HepG2 (cell line): ENCODE measurements around the gene CEL. TPM values are rescaled to one million over a fixed set of nuclear protein-coding genes. Genes with fewer than 3 reads are reported as not detected.

Experiments used
- ATF3 ChIP-seq: sonication (generic); formaldehyde crosslinking; IDR thresholded peaks from 2 replicates; pipeline ENCODE4 v1.4.0; 2020; ENCODE audit warnings: missing genetic modification reagents
- BRD4 ChIP-seq: sonication (generic); formaldehyde crosslinking; IDR thresholded peaks from 2 replicates; pipeline ENCODE4 v1.4.0; 2020; ENCODE audit warnings: missing genetic modification reagents
- CHCHD3 ChIP-seq: sonication (generic); formaldehyde crosslinking; IDR thresholded peaks from 2 replicates; pipeline ENCODE4 v1.8.0; 2022; ENCODE audit warnings: mild to moderate bottlenecking, missing genetic modification reagents, moderate library complexity
- FOXA1 ChIP-seq, 2 experiments: fragments of 450-650 bp in 1 of 2; sonication (generic) in 1 of 2; formaldehyde crosslinking in 1 of 2; IDR thresholded peaks; 2 replicates each; pipeline versions ENCODE4 v1.4.0 to v1.6.1; 2016 to 2020; ENCODE audit warnings: missing genetic modification reagents in 1 of 2
- GRHL1 ChIP-seq: sonication (generic); formaldehyde crosslinking; conservative IDR thresholded peaks from 2 replicates; pipeline ENCODE4 v1.8.0; 2022; ENCODE audit warnings: missing genetic modification reagents
- KDM5A ChIP-seq: fragments of 200-600 bp; sonication (generic); IDR thresholded peaks from 2 replicates; pipeline ENCODE4 v1.7.0; 2018; ENCODE audit warnings: antibody characterized with exemption, mild to moderate bottlenecking, low read length, borderline replicate concordance
- MXD4 ChIP-seq: IDR thresholded peaks from 2 replicates; pipeline ENCODE4 v1.6.1; 2016; ENCODE audit warnings: mild to moderate bottlenecking, missing biosample characterization, missing genetic modification reagents
- NFE2L2 ChIP-seq: fragments of 150-350 bp; IDR thresholded peaks from 2 replicates; pipeline ENCODE4 v1.6.1; 2014; ENCODE audit warnings: low read length
- NKX3-1 ChIP-seq: sonication (generic); formaldehyde crosslinking; IDR thresholded peaks from 2 replicates; pipeline ENCODE4 v1.5.0; 2020; ENCODE audit warnings: missing genetic modification reagents
- PRMT3 ChIP-seq: sonication (generic); formaldehyde crosslinking; IDR thresholded peaks from 2 replicates; pipeline ENCODE4 v1.8.1; 2022; ENCODE audit warnings: low read depth, mild to moderate bottlenecking, moderate library complexity, missing genetic modification reagents, borderline replicate concordance
- ZBTB37 ChIP-seq: sonication (generic); formaldehyde crosslinking; IDR thresholded peaks from 2 replicates; pipeline ENCODE4 v1.4.0; 2020; ENCODE audit warnings: mild to moderate bottlenecking, missing genetic modification reagents
- ZNF792 ChIP-seq: IDR thresholded peaks from 2 replicates; pipeline ENCODE4 v1.6.1; 2016
- polyA plus RNA-seq, 8 experiments: library from polyadenylated mRNA; depleted of rRNA in 3 of 8; stranded (reverse) in 7 of 8; unstranded in 1 of 8; fragments of >200 nt; fragmentation: Illumina TruSeq in 4 of 8; extraction: Trizol in 4 of 8; gene quantifications; 2 replicates each; pipeline versions ENCODE4 v1.2.1 to v1.2.3, GENCODE V29; 2011 to 2016; ENCODE audit warnings: low read depth in 4 of 8, missing spikeins in 1 of 8, mixed read lengths in 1 of 8; ENCODE audit not compliant: insufficient read depth in 1 of 8
- total RNA-seq, 5 experiments: library from RNA; depleted of rRNA; stranded (reverse); fragments of >200 nt; fragmentation: Illumina TruSeq; extraction: Trizol; gene quantifications; 2 replicates each; pipeline ENCODE4 v1.2.3, GENCODE V29; 2016; ENCODE audit warnings: low read depth in 1 of 5
- TF ChIP-seq, protein P1 (sequence below): sonication (generic); formaldehyde crosslinking; IDR thresholded peaks from 2 replicates; pipeline ENCODE4 v1.8.1; 2023; ENCODE audit warnings: mild to moderate bottlenecking, inconsistent platforms, moderate library complexity, missing genetic modification reagents, borderline replicate concordance
- TF ChIP-seq, protein P2 (sequence below): sonication (generic); formaldehyde crosslinking; IDR thresholded peaks from 2 replicates; pipeline ENCODE4 v1.5.0; 2020; ENCODE audit warnings: missing genetic modification reagents
- TF ChIP-seq, protein P3 (sequence below): IDR thresholded peaks from 2 replicates; pipeline ENCODE4 v1.6.1; 2018; ENCODE audit warnings: missing genetic modification reagents
- TF ChIP-seq, protein P4 (sequence below): sonication (generic); formaldehyde crosslinking; IDR thresholded peaks from 2 replicates; pipeline ENCODE4 v1.5.1; 2020; ENCODE audit warnings: missing genetic modification reagents, mild to moderate bottlenecking, borderline replicate concordance
- TF ChIP-seq, protein P5 (sequence below): sonication (generic); formaldehyde crosslinking; conservative IDR thresholded peaks from 2 replicates; pipeline ENCODE4 v1.4.0; 2020; ENCODE audit warnings: missing genetic modification reagents

The CEL gene
- total and polyA plus RNA-seq, 2 of the 13 experiments (the other 11 are each of a cell fraction or from before 2014, with no cell fraction given), result 0.63 to 1.5 TPM

DNA sequence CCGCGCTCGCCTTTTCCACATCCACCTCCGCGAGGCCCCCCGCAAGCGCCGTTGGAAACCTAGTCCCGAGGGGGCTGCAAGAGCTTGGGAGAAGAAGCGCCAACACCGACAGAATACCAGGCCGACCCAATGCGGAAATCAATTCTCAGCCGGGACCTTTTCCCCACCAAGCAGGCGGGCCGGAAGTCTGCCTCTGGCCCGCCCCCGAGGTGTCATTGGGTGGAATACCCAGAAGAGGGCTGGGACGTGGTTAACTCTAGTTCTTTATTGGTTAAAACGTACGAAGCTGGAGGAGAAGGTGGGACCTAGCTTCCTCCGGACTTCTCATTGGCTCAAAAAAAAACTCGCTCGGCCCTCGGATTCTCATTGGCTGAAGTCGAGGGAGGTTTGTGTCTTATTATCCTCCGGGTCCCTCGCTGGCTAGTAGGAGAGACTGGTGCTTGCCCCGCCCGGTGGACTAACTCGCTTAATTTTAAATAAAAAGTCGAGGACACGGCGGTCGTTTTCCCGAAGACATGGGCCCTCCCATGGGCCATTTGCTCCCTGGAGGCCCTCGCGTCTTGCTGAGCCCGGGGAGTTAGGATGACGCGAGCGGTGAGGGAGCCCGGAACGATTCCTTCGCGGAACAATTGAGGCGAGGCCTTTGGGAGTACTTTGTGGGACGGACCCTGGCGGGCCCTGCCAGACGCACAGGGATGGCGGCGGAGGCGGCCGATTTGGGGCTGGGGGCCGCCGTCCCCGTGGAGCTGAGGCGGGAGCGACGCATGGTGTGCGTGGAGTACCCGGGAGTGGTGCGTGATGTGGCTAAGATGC is 31.3 kb upstream of the CEL start, which contains the start of gene GTF3C5 (continued):
- TF ChIP-seq, protein P1, sequence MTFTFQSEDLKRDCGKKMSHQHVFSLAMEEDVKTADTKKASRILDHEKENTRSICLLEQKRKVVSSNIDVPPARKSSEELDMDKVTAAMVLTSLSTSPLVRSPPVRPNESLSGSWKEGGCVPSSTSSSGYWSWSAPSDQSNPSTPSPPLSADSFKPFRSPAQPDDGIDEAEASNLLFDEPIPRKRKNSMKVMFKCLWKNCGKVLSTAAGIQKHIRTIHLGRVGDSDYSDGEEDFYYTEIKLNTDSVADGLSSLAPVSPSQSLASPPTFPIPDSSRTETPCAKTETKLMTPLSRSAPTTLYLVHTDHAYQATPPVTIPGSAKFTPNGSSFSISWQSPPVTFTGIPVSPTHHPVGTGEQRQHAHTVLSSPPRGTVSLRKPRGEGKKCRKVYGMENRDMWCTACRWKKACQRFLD (CRISPR knock-in tag), result no peak; the same call in 1 of the 2 replicates
- TF ChIP-seq, protein P2, sequence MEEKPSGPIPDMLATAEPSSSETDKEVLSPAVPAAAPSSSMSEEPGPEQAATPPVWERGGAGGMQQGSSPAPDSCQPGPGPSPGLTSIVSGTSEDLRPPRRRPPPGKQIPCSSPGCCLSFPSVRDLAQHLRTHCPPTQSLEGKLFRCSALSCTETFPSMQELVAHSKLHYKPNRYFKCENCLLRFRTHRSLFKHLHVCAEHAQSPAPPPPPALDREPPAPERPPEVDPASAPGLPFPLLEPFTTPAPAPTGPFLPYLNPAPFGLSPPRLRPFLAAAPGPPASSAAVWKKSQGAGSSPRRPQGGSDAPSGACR, result 0 out of 2 replicates have a peak, but pooled peaks have one; percentile 50
- TF ChIP-seq, protein P3, sequence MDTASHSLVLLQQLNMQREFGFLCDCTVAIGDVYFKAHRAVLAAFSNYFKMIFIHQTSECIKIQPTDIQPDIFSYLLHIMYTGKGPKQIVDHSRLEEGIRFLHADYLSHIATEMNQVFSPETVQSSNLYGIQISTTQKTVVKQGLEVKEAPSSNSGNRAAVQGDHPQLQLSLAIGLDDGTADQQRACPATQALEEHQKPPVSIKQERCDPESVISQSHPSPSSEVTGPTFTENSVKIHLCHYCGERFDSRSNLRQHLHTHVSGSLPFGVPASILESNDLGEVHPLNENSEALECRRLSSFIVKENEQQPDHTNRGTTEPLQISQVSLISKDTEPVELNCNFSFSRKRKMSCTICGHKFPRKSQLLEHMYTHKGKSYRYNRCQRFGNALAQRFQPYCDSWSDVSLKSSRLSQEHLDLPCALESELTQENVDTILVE (CRISPR knock-in tag), result peak; percentile 74; the same call in 1 of the 2 replicates
- no peak for TF ChIP-seq GRHL1
- peak; percentile 81; the same call in 1 of the 2 replicates for TF ChIP-seq ZNF792 (CRISPR knock-in tag)
- peak; percentile 100 for TF ChIP-seq KDM5A
- TF ChIP-seq CHCHD3 (CRISPR knock-in tag), result no peak
- no peak for TF ChIP-seq NFE2L2
- TF ChIP-seq, protein P4, sequence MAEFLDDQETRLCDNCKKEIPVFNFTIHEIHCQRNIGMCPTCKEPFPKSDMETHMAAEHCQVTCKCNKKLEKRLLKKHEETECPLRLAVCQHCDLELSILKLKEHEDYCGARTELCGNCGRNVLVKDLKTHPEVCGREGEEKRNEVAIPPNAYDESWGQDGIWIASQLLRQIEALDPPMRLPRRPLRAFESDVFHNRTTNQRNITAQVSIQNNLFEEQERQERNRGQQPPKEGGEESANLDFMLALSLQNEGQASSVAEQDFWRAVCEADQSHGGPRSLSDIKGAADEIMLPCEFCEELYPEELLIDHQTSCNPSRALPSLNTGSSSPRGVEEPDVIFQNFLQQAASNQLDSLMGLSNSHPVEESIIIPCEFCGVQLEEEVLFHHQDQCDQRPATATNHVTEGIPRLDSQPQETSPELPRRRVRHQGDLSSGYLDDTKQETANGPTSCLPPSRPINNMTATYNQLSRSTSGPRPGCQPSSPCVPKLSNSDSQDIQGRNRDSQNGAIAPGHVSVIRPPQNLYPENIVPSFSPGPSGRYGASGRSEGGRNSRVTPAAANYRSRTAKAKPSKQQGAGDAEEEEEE (CRISPR knock-in tag), result no peak
- no peak for TF ChIP-seq MXD4
- no peak for TF ChIP-seq ZBTB37 (CRISPR knock-in tag)
- TF ChIP-seq BRD4 (CRISPR knock-in tag), result peak; percentile 84; the same call in 1 of the 2 replicates
- TF ChIP-seq FOXA1 (IDR thresholded peaks at IDR 0.05), result no peak
- no peak for TF ChIP-seq FOXA1 (CRISPR knock-in tag; IDR thresholded peaks at IDR 0.05)
- no peak for TF ChIP-seq NKX3-1
- TF ChIP-seq PRMT3, result no peak
- TF ChIP-seq, protein P5, sequence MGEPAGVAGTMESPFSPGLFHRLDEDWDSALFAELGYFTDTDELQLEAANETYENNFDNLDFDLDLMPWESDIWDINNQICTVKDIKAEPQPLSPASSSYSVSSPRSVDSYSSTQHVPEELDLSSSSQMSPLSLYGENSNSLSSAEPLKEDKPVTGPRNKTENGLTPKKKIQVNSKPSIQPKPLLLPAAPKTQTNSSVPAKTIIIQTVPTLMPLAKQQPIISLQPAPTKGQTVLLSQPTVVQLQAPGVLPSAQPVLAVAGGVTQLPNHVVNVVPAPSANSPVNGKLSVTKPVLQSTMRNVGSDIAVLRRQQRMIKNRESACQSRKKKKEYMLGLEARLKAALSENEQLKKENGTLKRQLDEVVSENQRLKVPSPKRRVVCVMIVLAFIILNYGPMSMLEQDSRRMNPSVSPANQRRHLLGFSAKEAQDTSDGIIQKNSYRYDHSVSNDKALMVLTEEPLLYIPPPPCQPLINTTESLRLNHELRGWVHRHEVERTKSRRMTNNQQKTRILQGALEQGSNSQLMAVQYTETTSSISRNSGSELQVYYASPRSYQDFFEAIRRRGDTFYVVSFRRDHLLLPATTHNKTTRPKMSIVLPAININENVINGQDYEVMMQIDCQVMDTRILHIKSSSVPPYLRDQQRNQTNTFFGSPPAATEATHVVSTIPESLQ, result no peak; the same call in 1 of the 2 replicates
- TF ChIP-seq ATF3 (CRISPR knock-in tag), result no peak
